ENCODE results near the gene TNK1.

- no peak for TF ChIP-seq CTCF (IDR thresholded peaks at IDR 0.05)
- TF ChIP-seq POLR2A (IDR thresholded peaks at IDR 0.05), result no peak
Observed at GRCh38 chr17:7432296-7432695, 51.4 kb downstream of the TNK1 start.
